Calu3 (cell line): ENCODE measurements around the gene SETBP1. TPM values are rescaled to one million over a fixed set of nuclear protein-coding genes. Genes with fewer than 3 reads are reported as not detected.

Experiments used
- BruUV-seq: library from RNA; stranded (reverse); fragments of 400-500 nt; replicated peaks from 2 replicates; lab custom pipeline; 2021; lab: Mats Ljungman, UMichigan
- CTCF ChIA-PET: fragments of 300-600 bp; sonication (Branson Sonifier 250); formaldehyde crosslinking; loops from one replicate; lab custom pipeline; 2022; ENCODE audit warnings: antibody characterized with exemption; lab: Charles Lee
- DNase-seq: peaks from one replicate; pipeline ENCODE4 v3.0.0; 2022
- H3K27ac Mint-ChIP-seq: one replicate; pipeline ENCODE4 v1.8.0; 2022; ENCODE audit warnings: mixed read lengths; ENCODE audit not compliant: unreplicated experiment
- H3K27me3 Mint-ChIP-seq: one replicate; pipeline ENCODE4 v1.8.0; 2022; ENCODE audit warnings: mixed read lengths; ENCODE audit not compliant: unreplicated experiment
- H3K36me3 Mint-ChIP-seq: one replicate; pipeline ENCODE4 v1.8.0; 2022; ENCODE audit warnings: mild to moderate bottlenecking, moderate library complexity, mixed read lengths; ENCODE audit not compliant: insufficient read depth, unreplicated experiment
- H3K4me1 Mint-ChIP-seq: one replicate; pipeline ENCODE4 v1.8.0; 2022; ENCODE audit warnings: mild to moderate bottlenecking, low read depth, mixed read lengths; ENCODE audit not compliant: unreplicated experiment
- H3K4me3 Mint-ChIP-seq: one replicate; pipeline ENCODE4 v1.8.0; 2022; ENCODE audit warnings: mild to moderate bottlenecking, low read depth, moderate library complexity, mixed read lengths; ENCODE audit not compliant: unreplicated experiment
- H3K9me3 Mint-ChIP-seq: one replicate; pipeline ENCODE4 v1.8.0; 2022; ENCODE audit warnings: low read depth, mixed read lengths; ENCODE audit not compliant: unreplicated experiment
- CTCF ChIP-seq: fragments of 200-600 bp; IDR thresholded peaks from one replicate; pipeline ENCODE4 v1.8.0; 2022; ENCODE audit warnings: antibody characterized with exemption; ENCODE audit not compliant: unreplicated experiment
- intact Hi-C: fragments of 100-400 bp; cut with micrococcal nuclease; formaldehyde crosslinking; loops from one replicate; pipeline ENCODE4 v1.10.0; 2022; ENCODE audit not compliant: unreplicated experiment
- total RNA-seq: library from RNA; stranded (reverse); gene quantifications from 2 replicates; pipeline ENCODE4 v1.2.3, GENCODE V29; 2022

The SETBP1 gene
- total RNA-seq, 1 experiment from 2014 or later: 6.0 TPM

- CTCF ChIA-PET: interaction anchor here (0.6 kb wide), 1 partner anchor 94 kb away, joined by 4 read pairs; no protein-coding TSS in a partner anchor
- H3K27me3 Mint-ChIP-seq: no peaks in the 10 kb centered on the region
- H3K9me3 Mint-ChIP-seq: no peaks in the 10 kb centered on the region
- BruUV-seq: no TSS peak
- no peaks in the 10 kb centered on the region for H3K36me3 Mint-ChIP-seq
- TF ChIP-seq CTCF: no peak
- no peak overlapping the region for H3K4me3 Mint-ChIP-seq
- intact Hi-C loops: no loop called here
- DNase-seq: no peak
- peaks cover 12% of the 10 kb centered on the region for H3K4me1 Mint-ChIP-seq
- no peak overlapping the region for H3K27ac Mint-ChIP-seq
Measured at GRCh38 chr18:44778788-44779187, 98.1 kb downstream of the SETBP1 start.

- Mint-ChIP-seq H3K4me3 (no peak overlapping the region), H3K27ac (no peak overlapping the region), H3K27me3 (no peaks in the 10 kb centered on the region), H3K9me3 (no peaks in the 10 kb centered on the region), H3K4me1 (peaks cover 12% of the 10 kb centered on the region), H3K36me3 (no peaks in the 10 kb centered on the region)
- no TSS peak for BruUV-seq
- no peak for TF ChIP-seq CTCF
- intact Hi-C loops: no loop called here
- CTCF ChIA-PET: no interaction called here
- no peak for DNase-seq
Measured at GRCh38 chr18:44779753-44780292, 99.1 kb downstream of the SETBP1 start.

GRCh38 chr18:44781886-44782285 lies 101.2 kb downstream of the SETBP1 start:
- CTCF ChIA-PET: no interaction called here
- no peaks in the 10 kb centered on the region for H3K9me3 Mint-ChIP-seq
- no peak overlapping the region for H3K4me3 Mint-ChIP-seq
- BruUV-seq: no TSS peak
- H3K27ac Mint-ChIP-seq: no peak overlapping the region
- peaks cover 12% of the 10 kb centered on the region for H3K4me1 Mint-ChIP-seq
- no peak for TF ChIP-seq CTCF
- DNase-seq: no peak
- H3K36me3 Mint-ChIP-seq: no peaks in the 10 kb centered on the region
- intact Hi-C loops: no loop called here
- H3K27me3 Mint-ChIP-seq: no peaks in the 10 kb centered on the region

- intact Hi-C loops: no loop called here
- CTCF ChIA-PET: no interaction called here
Measured at GRCh38 chr18:44782617-44783016, 101.9 kb downstream of the SETBP1 start.

More at GRCh38 chr18:44782617-44783016, 101.9 kb downstream of the SETBP1 start:
- Mint-ChIP-seq H3K36me3 (no peaks in the 10 kb centered on the region), H3K27ac (no peak overlapping the region), H3K9me3 (no peaks in the 10 kb centered on the region), H3K4me3 (no peak overlapping the region), H3K4me1 (peaks cover 12% of the 10 kb centered on the region), H3K27me3 (no peaks in the 10 kb centered on the region)
- BruUV-seq: no TSS peak
- no peak for TF ChIP-seq CTCF
- DNase-seq: no peak
